HL-60 (cell line): Measurements from ENCODE around the gene TBC1D5.

ENCODE experiments used
- CTCF ChIP-seq: IDR thresholded peaks from one replicate; pipeline ENCODE4 v1.5.1; 2011; ENCODE audit warnings: low read length, control low read depth, inconsistent platforms; ENCODE audit not compliant: insufficient read depth
- GABPA ChIP-seq: IDR thresholded peaks from 2 replicates; pipeline ENCODE4 v1.6.1; 2012; ENCODE audit warnings: low read depth
- POLR2AphosphoS5 ChIP-seq: IDR thresholded peaks from 2 replicates; pipeline ENCODE4 v1.6.1; 2012; ENCODE audit warnings: low read depth
- REST ChIP-seq: IDR thresholded peaks from 2 replicates; pipeline ENCODE4 v1.6.1; 2012; ENCODE audit warnings: low read depth; ENCODE audit not compliant: insufficient replicate concordance
- SPI1 ChIP-seq: IDR thresholded peaks from 2 replicates; pipeline ENCODE4 v1.6.1; 2012; ENCODE audit warnings: low read depth, mild to moderate bottlenecking, borderline replicate concordance

- TF ChIP-seq CTCF: no peak
- no peak for TF ChIP-seq POLR2AphosphoS5
- no peak for TF ChIP-seq REST
- no peak for TF ChIP-seq GABPA
- TF ChIP-seq SPI1: no peak
Observed at GRCh38 chr3:17155951-17156350, 586.5 kb downstream of the TBC1D5 start.
